ENCODE data around the gene LECT2.

DNA sequence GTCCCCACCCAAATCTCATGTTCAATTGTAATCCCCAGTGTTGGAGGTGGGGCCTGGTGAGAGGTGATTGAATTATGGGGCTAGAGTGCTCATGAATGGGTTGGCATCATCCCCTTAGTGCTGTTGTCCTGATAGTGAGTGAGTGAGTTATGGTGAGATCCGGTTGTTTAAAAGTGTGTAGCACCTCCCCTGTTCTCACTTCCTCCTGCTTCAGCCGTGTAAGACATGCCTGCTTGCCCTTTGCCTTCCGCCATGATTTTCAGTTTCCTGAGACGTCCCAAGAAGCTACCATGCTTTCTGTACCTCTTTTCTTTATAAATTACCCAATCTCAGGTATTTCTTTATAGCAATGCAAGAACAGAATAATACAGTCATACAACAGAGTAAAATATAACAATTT is 742 bp upstream of the LECT2 start:
- TF ChIP-seq, protein P1, sequence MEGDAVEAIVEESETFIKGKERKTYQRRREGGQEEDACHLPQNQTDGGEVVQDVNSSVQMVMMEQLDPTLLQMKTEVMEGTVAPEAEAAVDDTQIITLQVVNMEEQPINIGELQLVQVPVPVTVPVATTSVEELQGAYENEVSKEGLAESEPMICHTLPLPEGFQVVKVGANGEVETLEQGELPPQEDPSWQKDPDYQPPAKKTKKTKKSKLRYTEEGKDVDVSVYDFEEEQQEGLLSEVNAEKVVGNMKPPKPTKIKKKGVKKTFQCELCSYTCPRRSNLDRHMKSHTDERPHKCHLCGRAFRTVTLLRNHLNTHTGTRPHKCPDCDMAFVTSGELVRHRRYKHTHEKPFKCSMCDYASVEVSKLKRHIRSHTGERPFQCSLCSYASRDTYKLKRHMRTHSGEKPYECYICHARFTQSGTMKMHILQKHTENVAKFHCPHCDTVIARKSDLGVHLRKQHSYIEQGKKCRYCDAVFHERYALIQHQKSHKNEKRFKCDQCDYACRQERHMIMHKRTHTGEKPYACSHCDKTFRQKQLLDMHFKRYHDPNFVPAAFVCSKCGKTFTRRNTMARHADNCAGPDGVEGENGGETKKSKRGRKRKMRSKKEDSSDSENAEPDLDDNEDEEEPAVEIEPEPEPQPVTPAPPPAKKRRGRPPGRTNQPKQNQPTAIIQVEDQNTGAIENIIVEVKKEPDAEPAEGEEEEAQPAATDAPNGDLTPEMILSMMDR (IDR thresholded peaks at IDR 0.05), result no peak
- TF ChIP-seq POLR2A (IDR thresholded peaks at IDR 0.05) (no peak), POLR2AphosphoS5 (IDR thresholded peaks at IDR 0.05) (no peak), EP300 (IDR thresholded peaks at IDR 0.05) (no peak)
